HG03025 (cell line): Measurements from ENCODE around the gene SLC26A1.

Experiments used
- ATAC-seq: cut with Tn5 transposase; IDR thresholded peaks from one replicate; pipeline ENCODE4 v1.9.1; 2021; ENCODE audit warnings: mild to moderate bottlenecking, moderate library complexity; ENCODE audit not compliant: unreplicated experiment, low FRiP score

SLC26A1 gene

DNA sequence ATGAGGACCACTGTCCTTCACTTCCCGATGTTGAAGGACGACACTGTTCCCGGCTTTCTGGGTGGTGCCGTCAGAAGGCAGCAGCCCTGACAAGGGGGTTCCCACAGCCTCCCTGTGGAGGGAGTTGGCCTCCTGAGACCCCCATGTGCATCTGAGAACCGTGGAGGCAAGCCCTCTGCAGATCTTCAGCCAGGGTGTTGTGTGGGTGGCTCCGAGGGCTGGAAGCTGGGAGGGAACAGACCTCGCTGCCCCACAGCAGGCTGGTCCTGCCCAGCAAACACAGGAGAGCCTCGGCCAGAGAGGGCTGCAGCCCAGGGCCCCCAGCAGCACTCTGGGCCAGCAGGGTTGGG lies 36.0 kb downstream of the SLC26A1 start:
- ATAC-seq, result no peak

DNA sequence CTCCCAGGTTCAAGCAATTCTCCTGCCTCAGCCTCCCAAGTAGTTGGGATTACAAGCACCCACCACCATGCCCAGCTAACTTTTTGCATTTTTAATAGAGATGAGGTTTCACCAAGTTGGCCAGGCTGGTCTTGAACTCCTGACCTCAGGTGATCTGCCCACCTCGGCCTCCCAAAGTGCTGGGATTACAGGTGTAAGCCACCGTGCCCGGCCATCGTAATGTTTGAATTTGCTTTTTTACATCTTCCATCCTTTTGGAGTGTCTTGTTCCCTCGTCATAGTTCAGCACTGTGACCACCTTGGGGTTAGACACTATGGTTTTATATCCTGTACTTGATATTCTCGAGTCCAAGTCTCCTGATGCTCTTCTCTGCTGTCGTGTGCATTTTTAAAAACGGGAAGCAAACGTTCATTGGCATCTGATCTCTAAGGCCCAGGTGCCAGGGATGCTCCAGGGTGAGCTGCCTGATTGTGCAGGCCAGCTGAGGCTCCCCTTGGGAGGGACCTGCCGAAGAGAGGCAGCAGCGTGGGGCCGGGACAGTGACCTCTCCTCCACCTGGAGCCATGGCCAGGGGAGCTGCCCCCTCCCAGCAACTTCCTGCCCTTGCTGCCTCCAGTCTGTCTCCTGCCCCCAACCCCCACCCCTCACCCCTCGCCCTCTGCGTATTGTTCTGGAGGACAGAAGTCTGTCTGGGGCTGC lies 36.5 kb downstream of the SLC26A1 start:
- no peak for ATAC-seq

DNA sequence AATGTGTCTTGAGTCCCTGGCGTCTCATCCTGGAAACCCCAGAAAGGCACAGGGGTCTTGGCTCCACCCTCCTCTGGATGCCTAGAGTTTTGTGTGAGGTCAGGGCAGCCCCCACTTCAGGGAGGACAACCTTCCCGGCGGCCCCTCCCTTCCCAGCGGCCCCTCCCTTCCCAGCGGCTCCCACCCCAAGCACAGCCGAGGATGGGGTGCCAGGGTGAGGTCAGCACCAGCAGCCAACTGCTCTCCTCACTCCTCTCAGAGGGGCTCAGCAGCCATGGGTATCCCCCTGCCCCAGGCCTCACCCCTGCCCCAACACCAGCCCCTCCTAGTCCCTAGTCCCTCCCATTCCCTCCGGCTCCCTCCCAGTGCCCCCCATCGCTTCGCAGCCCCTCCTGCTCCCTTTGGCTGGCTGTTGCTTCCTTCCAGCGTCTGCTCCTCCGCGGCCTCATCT lies 37.2 kb downstream of the SLC26A1 start:
- no peak for ATAC-seq

GRCh38 chr4:955161-955921 lies 37.9 kb downstream of the SLC26A1 start:
- ATAC-seq, result no peak

GRCh38 chr4:954211-955020 lies 38.8 kb downstream of the SLC26A1 start:
- no peak for ATAC-seq

GRCh38 chr4:953574-953915 lies 39.7 kb downstream of the SLC26A1 start:
- ATAC-seq, result no peak

GRCh38 chr4:952881-953573 lies 40.2 kb downstream of the SLC26A1 start:
- no peak for ATAC-seq

DNA sequence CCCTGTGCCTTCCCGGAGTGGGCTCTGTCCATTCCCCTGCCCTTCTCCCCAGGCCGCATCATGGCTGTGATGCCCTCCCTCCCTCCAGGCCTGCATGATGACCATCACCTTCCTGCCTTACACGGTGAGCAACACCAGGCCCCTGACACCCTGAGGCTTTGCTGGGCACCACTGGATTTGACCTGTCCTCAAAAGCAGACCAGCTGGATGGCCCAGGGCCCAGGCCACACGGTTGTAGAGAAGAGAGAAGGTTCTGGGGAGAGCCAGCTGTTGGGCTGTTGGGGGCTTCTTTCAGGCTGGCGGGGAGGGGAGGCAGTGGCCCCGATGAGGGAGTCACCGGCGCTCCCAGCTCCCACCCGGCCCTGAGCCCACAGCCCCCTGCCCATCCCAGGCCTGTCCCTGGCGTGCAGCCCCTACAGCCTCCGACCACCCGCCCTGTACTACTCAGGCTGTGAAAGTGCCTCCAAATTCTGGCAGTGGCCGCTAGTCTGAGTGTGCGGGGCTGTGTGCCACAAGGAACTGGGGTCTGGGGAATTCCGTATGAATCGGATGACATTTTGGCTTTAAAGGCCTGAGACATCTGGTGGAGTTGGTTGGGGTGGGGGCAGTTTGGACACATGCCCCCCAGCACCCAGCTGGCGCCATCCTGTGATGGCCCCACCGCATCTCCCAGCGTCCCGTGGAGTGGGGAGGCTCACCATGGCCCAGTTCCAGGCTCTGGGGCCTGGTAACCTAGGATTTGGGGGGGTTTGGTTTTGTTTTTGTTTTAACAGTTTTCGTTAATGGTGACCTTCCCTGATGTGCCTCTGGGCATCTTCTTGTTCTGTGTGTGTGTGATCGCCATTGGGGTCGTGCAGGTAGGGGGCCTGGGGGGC lies 41.4 kb downstream of the SLC26A1 start:
- no peak for ATAC-seq

DNA sequence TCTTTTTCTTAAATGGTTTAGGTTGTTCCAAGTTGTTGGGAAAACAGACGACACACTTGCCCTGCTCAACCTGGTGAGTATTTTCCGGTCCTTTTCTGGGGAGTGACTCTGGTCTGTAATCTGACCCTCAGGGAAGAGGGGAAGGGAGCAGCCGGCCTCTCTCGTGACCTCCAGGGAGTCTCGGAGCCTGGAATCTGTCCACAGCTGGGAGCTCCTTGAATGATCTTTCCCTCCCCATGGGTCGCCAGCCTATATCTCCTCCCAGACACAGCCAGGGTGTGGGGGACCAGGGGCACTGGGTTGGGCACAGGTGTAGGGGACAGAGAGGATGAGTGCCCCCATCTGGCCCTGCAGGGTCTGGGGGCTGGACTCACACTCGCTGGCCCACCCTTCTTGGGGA lies 42.0 kb downstream of the SLC26A1 start:
- ATAC-seq, result no peak

DNA sequence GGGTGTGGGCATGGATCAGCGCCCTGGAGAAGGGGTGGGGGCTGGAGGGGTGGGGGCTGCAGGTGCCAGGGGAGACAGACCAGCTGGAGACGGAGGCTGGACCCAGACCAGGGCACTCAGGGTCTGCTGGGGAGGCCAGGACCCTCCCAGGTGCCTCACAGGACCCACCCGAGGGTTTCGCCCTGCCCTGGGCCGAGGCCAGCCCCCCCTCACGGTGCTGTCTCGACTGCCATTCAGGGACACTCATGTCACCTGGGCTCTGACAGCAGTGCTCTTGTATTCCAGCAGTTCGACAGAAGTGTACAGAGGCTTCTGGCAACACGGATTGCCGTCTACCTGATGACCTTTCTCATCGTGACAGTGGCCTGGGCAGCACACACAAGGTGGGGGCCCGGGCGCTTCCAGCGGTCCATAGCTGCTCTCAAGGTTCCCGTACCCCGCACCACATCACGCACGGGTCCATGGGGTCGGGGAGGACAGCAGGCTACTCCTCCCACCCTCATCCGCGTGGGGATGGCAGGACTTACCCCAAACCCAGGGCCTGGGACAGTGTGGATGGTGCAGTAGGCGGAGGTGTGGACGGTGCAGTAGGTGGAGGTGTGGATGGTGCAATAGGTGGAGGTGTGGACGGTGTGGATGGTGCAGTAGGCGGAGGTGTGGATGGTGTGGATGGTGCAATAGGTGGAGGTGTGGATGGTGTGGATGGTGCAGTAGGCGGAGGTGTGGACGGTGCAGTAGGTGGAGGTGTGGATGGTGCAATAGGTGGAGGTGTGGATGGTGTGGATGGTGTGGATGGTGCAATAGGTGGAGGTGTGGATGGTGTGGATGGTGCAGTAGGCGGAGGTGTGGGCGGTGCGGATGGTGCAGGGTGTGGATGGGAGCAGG lies 42.8 kb downstream of the SLC26A1 start:
- no peak for ATAC-seq

- no peak for ATAC-seq
These were observed 43.5 kb downstream of the SLC26A1 start for GRCh38 chr4:949656-950055.

- no peak for ATAC-seq
These were observed 44.3 kb downstream of the SLC26A1 start for GRCh38 chr4:948936-949300.

GRCh38 chr4:948101-948935 lies 44.9 kb downstream of the SLC26A1 start:
- no peak for ATAC-seq

- no peak for ATAC-seq
These were observed 45.7 kb downstream of the SLC26A1 start for GRCh38 chr4:947491-947971.

DNA sequence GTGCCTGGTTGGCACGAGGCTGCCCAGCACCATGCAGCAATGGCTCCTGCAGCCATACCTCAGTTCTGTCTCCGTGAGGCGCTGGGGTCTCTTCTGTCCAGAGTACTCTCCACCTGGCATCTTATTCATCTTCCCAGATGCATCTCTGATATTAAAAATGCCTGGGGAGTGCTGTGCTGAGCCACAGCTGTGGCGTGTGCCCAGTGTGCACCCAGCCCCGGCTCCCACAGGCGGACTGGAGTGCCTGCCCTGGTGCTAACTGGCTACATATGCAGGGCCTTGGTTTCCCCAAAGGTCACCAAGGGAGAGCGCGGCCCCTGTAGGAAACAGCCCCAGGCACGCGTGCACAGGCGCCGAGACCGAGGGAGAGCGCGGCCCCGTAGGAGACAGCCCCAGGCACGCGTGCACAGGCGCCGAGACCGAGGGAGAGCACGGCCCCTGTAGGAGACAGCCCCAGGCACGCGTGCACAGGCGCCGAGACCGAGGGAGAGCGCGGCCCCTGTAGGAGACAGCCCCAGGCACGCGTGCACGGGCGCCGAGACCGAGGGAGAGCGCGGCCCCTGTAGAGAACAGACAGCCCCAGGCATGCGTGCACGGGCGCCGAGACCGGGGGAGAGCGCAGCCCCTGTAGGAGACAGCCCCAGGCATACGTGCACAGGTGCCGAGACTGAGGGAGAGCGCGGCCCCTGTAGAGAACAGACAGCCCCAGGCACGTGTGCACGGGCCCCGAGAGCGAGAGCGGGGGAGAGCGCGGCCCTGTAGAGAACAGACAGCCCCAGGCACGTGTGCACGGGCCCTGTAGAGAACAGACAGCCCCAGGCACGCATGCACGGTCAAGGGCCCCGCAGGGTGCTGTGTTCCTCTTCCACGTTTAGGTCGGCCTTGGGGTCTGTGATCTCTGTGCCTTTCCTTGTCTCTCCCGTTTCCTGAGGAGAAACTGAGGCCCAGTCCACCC lies 46.4 kb downstream of the SLC26A1 start:
- no peak for ATAC-seq

DNA sequence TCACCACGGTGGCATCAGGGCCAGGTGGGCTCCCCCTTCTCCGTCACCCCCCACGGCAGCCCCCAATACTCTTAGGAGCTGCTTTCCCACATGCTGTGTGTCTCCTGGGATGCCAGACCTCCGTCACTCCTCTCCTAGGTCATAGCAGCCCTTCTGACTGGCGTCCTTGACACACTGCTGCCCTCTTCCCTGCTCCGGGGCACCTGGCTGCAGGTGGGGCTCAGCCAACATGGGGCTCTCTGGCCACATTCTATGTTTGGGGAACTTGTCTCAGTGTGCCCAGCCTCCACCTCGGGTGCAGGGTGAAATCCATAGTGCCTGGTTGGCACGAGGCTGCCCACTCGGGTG lies 47.1 kb downstream of the SLC26A1 start:
- no peak for ATAC-seq
